ENCODE results near the gene RRP12. TPM values are rescaled to one million over a fixed set of nuclear protein-coding genes. Genes with fewer than 3 reads are reported as not detected.

RRP12 gene
- total and polyA plus RNA-seq, 3 experiments from 2014 or later = 11.6 to 111 (median 102) TPM

DNA sequence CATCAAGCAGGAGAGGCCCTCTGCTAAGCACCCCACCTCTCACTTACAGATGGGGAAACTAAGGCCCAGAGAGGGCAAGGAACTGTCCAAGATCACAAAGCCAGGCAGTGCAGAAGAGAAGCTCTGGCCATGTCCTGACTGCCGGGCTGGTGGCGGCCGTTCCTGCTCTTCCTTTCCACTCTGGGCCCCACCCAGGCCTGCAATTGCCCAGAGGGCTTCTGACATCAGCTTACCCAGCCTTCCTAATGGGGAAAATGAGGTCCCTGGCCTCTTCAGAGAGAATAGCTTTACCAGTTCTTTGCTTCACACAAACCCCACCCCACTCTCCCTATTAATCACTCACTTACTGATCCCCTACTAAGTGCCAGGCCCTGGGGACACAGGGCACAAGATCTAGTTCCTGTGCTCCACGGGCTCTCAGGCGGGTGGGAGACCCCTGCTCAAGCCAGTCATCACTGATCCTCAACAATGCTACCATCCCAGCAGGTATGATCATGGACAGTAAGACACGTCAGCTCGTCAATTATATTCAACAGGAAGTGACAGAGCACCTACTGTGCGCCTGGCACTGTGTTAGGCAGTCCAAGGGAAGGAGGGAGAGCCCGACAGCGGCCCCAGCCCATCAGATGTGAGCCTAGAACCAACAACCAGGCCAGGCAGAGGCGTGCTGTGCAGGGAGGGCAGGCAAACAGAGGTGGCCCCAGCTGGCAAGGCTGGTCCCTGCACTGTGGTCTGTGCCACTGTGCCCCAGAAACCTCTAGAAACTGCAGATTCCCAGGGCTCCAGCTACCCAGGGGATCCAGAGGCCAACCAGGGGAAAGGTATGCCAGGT lies 40.2 kb downstream of the RRP12 start:
- H3K27me3 Mint-ChIP-seq = no peaks in the 10 kb centered on the region
- H3K4me3 Mint-ChIP-seq = peak overlapping the region in 1 of 7 donors; percentile 40
- CTCF ChIA-PET = no interaction called here
- H3K4me1 Mint-ChIP-seq = peaks cover 0 to 8% (median 6%) of the 10 kb centered on the region in 3 donors
- no peaks in the 10 kb centered on the region for H3K36me3 ChIP-seq (ENCODE audit: insufficient read depth, low read length)
- H3K4me3 ChIP-seq (ENCODE audit: low read length) = no peak overlapping the region
- no peaks in the 10 kb centered on the region for H3K27me3 ChIP-seq (ENCODE audit: insufficient read depth, low read length, poor library complexity, severe bottlenecking)
- peaks cover 3 to 53% (median 12%) of the 10 kb centered on the region in 3 donors for H3K36me3 Mint-ChIP-seq
- H3K9me3 ChIP-seq (ENCODE audit: low read length) = no peaks in the 10 kb centered on the region
- POLR2A ChIA-PET = no interaction called here
- H3K9me3 Mint-ChIP-seq = no peaks in the 10 kb centered on the region
- DNase-seq = no peak
- peak overlapping the region in 3 of 8 donors; percentile 36 to 77 (median 72) for H3K27ac Mint-ChIP-seq
- no peak overlapping the region for H3K27ac ChIP-seq (ENCODE audit: low read depth, low read length)
- H3K4me1 ChIP-seq (ENCODE audit: insufficient read depth, low read length) = no peaks in the 10 kb centered on the region

DNA sequence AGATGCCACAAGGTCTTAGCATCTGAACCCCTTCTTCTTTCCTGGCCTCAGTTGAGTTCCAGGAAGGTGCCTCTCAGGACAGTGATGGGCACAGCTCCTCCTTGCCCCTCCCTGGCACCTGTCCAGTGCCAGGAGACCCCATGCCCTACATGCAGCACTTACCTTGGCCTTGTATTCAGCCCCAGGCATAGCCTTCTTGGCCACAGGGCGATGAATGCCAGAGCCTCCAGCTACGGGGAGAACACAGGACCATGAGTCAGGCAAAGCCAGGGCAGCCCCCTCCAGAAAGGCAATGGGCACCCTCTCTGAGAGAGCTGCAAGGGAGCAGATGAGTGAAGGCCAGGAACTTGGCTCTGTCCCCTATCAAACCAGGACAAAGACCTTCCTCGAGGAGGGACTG lies 42.4 kb downstream of the RRP12 start:
- no peak for DNase-seq
- H3K9me3 Mint-ChIP-seq = no peaks in the 10 kb centered on the region
- POLR2A ChIA-PET = interaction anchor here (1.3 kb wide), 1 partner anchor 40 kb away, joined by 3 read pairs; the partner anchor contains the start of gene FRAT1
- H3K36me3 Mint-ChIP-seq = peaks cover 3 to 41% (median 14%) of the 10 kb centered on the region in 3 donors
- no peaks in the 10 kb centered on the region for H3K27me3 Mint-ChIP-seq
- CTCF ChIA-PET = interaction anchor here (0.9 to 1.5 kb wide), 5 partner anchors 75 to 148 kb away, joined by 3 to 4 read pairs (median 4); no protein-coding TSS in a partner anchor
- no peaks in the 10 kb centered on the region for H3K27me3 ChIP-seq (ENCODE audit: insufficient read depth, low read length, poor library complexity, severe bottlenecking)
- peaks cover 0 to 12% (median 10%) of the 10 kb centered on the region in 3 donors for H3K4me1 Mint-ChIP-seq
- no peak overlapping the region for H3K27ac ChIP-seq (ENCODE audit: low read depth, low read length)
- no peak overlapping the region for H3K4me3 Mint-ChIP-seq
- no peaks in the 10 kb centered on the region for H3K36me3 ChIP-seq (ENCODE audit: insufficient read depth, low read length)
- H3K9me3 ChIP-seq (ENCODE audit: low read length) = no peaks in the 10 kb centered on the region
- no peak overlapping the region for H3K4me3 ChIP-seq (ENCODE audit: low read length)
- H3K27ac Mint-ChIP-seq = no peak overlapping the region
- no peaks in the 10 kb centered on the region for H3K4me1 ChIP-seq (ENCODE audit: insufficient read depth, low read length)

DNA sequence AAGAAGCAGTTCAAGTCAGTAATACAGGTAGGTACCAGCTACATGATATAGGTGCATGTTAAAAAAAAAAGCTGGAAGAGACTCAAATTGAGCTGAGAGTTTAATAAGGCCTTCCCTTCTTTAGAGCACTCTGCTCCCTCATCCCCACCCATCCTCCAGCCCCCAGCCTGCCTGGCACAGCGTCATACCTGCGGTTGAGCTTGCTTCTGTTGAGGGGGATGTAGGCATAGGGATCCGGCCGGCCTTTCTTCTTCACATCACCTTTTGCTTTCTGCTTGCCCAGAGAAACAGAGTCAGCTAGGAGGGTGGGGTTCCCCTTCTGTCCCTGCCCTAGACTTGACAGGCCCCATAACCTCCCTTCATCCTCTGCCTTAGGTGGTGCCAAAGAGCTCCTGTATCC lies 42.8 kb downstream of the RRP12 start:
- POLR2A ChIA-PET = no interaction called here
- Mint-ChIP-seq H3K9me3 (no peaks in the 10 kb centered on the region), H3K4me1 (peaks cover 0 to 12% (median 10%) of the 10 kb centered on the region in 3 donors), H3K27ac (no peak overlapping the region), H3K36me3 (peaks cover 3 to 36% (median 14%) of the 10 kb centered on the region in 3 donors), H3K4me3 (no peak overlapping the region), H3K27me3 (no peaks in the 10 kb centered on the region)
- Histone ChIP-seq H3K9me3 (ENCODE audit: low read length) (no peaks in the 10 kb centered on the region), H3K4me3 (ENCODE audit: low read length) (no peak overlapping the region), H3K27ac (ENCODE audit: low read depth, low read length) (no peak overlapping the region), H3K36me3 (ENCODE audit: insufficient read depth, low read length) (no peaks in the 10 kb centered on the region), H3K4me1 (ENCODE audit: insufficient read depth, low read length) (no peaks in the 10 kb centered on the region), H3K27me3 (ENCODE audit: insufficient read depth, low read length, poor library complexity, severe bottlenecking) (no peaks in the 10 kb centered on the region)
- CTCF ChIA-PET = interaction anchor here (1.1 to 1.5 kb wide), 4 partner anchors 75 to 148 kb away, joined by 3 to 4 read pairs (median 4); no protein-coding TSS in a partner anchor
- DNase-seq = no peak

DNA sequence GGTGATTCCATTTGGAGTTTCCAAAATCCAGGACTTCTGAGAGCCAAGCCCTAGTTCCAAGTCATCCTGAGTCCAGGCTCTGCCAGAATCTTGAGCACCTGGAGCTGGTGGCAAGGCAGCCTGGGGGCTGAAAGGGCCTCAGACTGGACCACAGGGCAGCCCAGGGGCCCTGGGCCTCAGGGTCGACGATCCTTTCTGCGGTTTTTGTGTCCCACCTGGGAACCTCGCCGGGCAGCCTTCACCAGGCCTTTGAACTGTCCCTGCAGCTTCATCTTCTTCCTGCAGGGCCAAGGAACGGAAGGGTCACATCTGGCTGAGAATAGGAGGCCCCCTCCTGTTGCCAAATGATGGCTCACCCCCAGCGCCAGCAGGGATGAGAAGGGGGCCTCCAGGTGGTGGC lies 44.2 kb downstream of the RRP12 start:
- H3K36me3 Mint-ChIP-seq = peaks cover 3 to 32% (median 14%) of the 10 kb centered on the region in 3 donors
- Histone ChIP-seq H3K36me3 (ENCODE audit: insufficient read depth, low read length) (no peaks in the 10 kb centered on the region), H3K4me3 (ENCODE audit: low read length) (no peak overlapping the region), H3K27me3 (ENCODE audit: insufficient read depth, low read length, poor library complexity, severe bottlenecking) (no peaks in the 10 kb centered on the region), H3K9me3 (ENCODE audit: low read length) (no peaks in the 10 kb centered on the region), H3K27ac (ENCODE audit: low read depth, low read length) (no peak overlapping the region), H3K4me1 (ENCODE audit: insufficient read depth, low read length) (no peaks in the 10 kb centered on the region)
- peaks cover 0 to 12% (median 10%) of the 10 kb centered on the region in 3 donors for H3K4me1 Mint-ChIP-seq
- H3K9me3 Mint-ChIP-seq = no peaks in the 10 kb centered on the region
- ChIA-PET POLR2A (no interaction called here), CTCF (interaction anchor here (2.9 kb wide), 1 partner anchor 78 kb away, joined by 17 read pairs; no protein-coding TSS in a partner anchor)
- no peaks in the 10 kb centered on the region for H3K27me3 Mint-ChIP-seq
- no peak overlapping the region for H3K27ac Mint-ChIP-seq
- DNase-seq = no peak
- no peak overlapping the region for H3K4me3 Mint-ChIP-seq

DNA sequence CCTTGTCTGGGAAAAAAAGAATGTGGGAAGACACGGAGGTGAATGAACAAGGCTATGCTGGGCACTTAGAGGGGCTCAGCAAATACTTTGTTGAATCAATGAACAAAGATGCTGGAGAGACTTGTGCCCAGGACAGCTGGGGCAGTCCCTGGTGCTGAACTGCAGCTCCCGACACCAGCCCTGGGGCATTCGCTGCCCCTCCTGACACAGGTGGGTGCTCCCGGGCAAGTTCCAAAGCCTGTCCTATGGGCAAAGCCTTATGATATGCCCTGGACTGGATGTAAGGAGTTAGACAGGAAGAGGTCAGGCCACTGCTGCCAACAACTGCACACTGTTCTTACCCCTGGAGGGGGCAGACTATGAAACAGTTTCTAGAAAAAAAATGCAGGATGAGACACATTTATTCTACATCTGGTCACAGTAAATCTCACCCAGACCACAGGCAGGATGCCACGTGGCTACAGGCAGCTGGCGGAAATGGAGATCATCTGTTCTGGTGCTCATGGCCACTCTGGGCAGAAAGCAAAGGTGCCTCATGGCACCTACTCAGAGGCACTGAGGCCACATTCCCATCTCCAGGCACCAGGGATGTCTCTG lies 44.7 kb downstream of the RRP12 start:
- POLR2A ChIA-PET = no interaction called here
- Histone ChIP-seq H3K27me3 (ENCODE audit: insufficient read depth, low read length, poor library complexity, severe bottlenecking) (no peaks in the 10 kb centered on the region), H3K27ac (ENCODE audit: low read depth, low read length) (no peak overlapping the region), H3K4me3 (ENCODE audit: low read length) (no peak overlapping the region), H3K9me3 (ENCODE audit: low read length) (no peaks in the 10 kb centered on the region), H3K36me3 (ENCODE audit: insufficient read depth, low read length) (no peaks in the 10 kb centered on the region), H3K4me1 (ENCODE audit: insufficient read depth, low read length) (no peaks in the 10 kb centered on the region)
- Mint-ChIP-seq H3K27me3 (no peaks in the 10 kb centered on the region), H3K27ac (peak overlapping the region in 3 of 8 donors; percentile 50 to 61 (median 52)), H3K9me3 (no peaks in the 10 kb centered on the region), H3K4me1 (peaks cover 0 to 12% (median 10%) of the 10 kb centered on the region in 3 donors), H3K4me3 (no peak overlapping the region), H3K36me3 (peaks cover 3 to 32% (median 14%) of the 10 kb centered on the region in 3 donors)
- peak in 1 of 5 donors; percentile 10 for DNase-seq
- CTCF ChIA-PET = interaction anchor here (1.2 to 2.9 kb wide), 5 partner anchors 13 to 82 kb away, joined by 3 to 17 read pairs (median 4); no protein-coding TSS in a partner anchor

DNA sequence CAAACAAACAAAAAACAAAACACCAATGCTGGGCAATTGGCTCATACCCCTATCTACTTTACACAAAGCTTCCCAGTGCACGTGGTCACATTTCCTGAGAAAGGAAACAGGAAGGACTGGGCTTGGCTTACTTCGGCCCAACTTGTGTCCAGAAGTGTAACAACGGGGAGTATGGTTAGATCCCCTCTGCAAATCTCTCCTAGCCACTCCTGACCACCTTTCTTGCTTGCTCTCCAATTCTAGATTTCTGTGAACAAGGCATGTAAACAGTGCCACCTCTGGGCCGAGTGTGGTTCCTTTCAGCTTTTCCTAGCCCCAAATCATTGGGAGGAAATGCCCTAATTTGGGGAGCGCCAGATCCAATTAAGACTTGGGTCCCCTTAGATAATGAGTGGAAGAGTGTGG lies 45.6 kb downstream of the RRP12 start:
- Mint-ChIP-seq H3K36me3 (peaks cover 3 to 31% (median 14%) of the 10 kb centered on the region in 3 donors), H3K9me3 (no peaks in the 10 kb centered on the region), H3K27me3 (no peaks in the 10 kb centered on the region), H3K4me3 (no peak overlapping the region), H3K4me1 (peaks cover 0 to 12% (median 10%) of the 10 kb centered on the region in 3 donors), H3K27ac (peak overlapping the region in 3 of 8 donors; percentile 12 to 78 (median 66))
- Histone ChIP-seq H3K4me3 (ENCODE audit: low read length) (no peak overlapping the region), H3K27me3 (ENCODE audit: insufficient read depth, low read length, poor library complexity, severe bottlenecking) (no peaks in the 10 kb centered on the region), H3K4me1 (ENCODE audit: insufficient read depth, low read length) (no peaks in the 10 kb centered on the region), H3K27ac (ENCODE audit: low read depth, low read length) (no peak overlapping the region), H3K9me3 (ENCODE audit: low read length) (no peaks in the 10 kb centered on the region), H3K36me3 (ENCODE audit: insufficient read depth, low read length) (no peaks in the 10 kb centered on the region)
- ChIA-PET POLR2A (interaction anchor here (0.7 kb wide), 1 partner anchor 68 kb away, joined by 4 read pairs; no protein-coding TSS in a partner anchor), CTCF (interaction anchor here (0.9 to 2.9 kb wide), 6 partner anchors 12 to 81 kb away, joined by 3 to 17 read pairs (median 4); no protein-coding TSS in a partner anchor)
- no peak for DNase-seq

DNA sequence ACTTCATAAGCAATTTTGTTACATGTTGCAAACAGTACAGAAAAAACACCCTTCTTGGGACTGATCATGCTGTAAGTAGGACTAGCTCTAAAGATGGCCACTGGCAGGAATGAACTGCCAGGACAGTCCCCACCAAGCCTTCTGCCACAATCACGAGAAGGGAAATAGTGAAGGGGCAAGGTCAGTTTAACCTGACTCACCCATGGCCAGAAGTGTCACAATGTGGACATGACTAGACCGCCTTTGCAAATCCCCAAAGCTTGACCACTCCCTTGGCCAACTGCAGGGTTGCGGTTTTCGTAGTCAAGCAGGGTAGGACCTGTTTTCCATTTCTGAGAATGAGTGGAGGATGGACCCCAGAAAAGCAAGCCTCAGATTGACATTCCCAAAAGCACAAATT lies 47.2 kb downstream of the RRP12 start:
- no peak overlapping the region for H3K4me3 ChIP-seq (ENCODE audit: low read length)
- Mint-ChIP-seq H3K27ac (no peak overlapping the region), H3K4me1 (peaks cover 0 to 12% (median 10%) of the 10 kb centered on the region in 3 donors), H3K36me3 (peaks cover 0 to 24% (median 9%) of the 10 kb centered on the region in 3 donors), H3K27me3 (no peaks in the 10 kb centered on the region), H3K9me3 (no peaks in the 10 kb centered on the region), H3K4me3 (no peak overlapping the region)
- no peak overlapping the region for H3K27ac ChIP-seq (ENCODE audit: low read depth, low read length)
- no peaks in the 10 kb centered on the region for H3K9me3 ChIP-seq (ENCODE audit: low read length)
- ChIA-PET CTCF (interaction anchor here (1.0 kb wide), 1 partner anchor 13 kb away, joined by 3 read pairs; no protein-coding TSS in a partner anchor), POLR2A (no interaction called here)
- H3K4me1 ChIP-seq (ENCODE audit: insufficient read depth, low read length) = no peaks in the 10 kb centered on the region
- DNase-seq = no peak
- H3K36me3 ChIP-seq (ENCODE audit: insufficient read depth, low read length) = no peaks in the 10 kb centered on the region
- no peaks in the 10 kb centered on the region for H3K27me3 ChIP-seq (ENCODE audit: insufficient read depth, low read length, poor library complexity, severe bottlenecking)

Data from CD8-positive, alpha-beta memory T cell (primary cell).